ENCODE measurements around the gene TNFSF9.
A peak's percentile ranks its signal among the peaks of the same experiment; 100 is the strongest.

Gene TNFSF9

DNA sequence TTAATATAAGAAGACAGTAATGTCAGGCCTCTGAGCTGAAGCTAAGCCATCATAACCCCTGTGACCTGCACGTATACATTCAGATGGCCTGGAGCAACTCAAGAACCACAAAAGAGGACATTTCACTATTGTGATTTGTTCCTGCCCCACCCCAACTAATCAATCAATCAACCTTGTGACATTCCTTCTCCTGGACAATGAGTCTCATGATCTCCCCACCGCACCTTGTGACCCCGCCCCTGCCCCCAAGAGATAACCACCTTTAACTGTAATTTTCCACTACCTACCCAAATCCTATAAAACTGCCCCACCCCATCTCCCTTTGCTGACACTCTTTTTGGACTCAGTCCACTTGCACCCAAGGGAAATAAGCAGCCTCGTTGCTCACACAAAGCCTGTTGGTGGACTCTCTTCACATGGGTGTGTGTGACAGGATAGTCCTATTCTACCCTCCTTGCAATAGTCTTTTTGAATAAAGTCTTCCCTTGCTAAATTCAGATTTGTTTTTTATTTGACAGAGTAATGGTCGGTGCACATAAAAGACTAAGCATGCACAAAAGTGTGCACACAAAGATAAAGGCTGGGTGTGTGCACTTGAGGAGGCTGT is 46.1 kb downstream of the TNFSF9 start:
- Histone ChIP-seq H3K36me3 (ENCODE audit: low read length) (no peaks in the 10 kb centered on the region), H4K20me1 (ENCODE audit: low read depth, low read length) (no peaks in the 10 kb centered on the region), H3K4me3 (ENCODE audit: insufficient read depth, low read length, poor library complexity, severe bottlenecking) (no peak overlapping the region), H3K79me2 (ENCODE audit: insufficient read depth, low read length) (no peaks in the 10 kb centered on the region), H3K27me3 (ENCODE audit: low read length) (no peaks in the 10 kb centered on the region), H3K9ac (ENCODE audit: low read length) (peak overlapping the region; percentile 63), H3F3A (ENCODE audit: insufficient read depth) (peaks cover 10% of the 10 kb centered on the region), H3K4me2 (ENCODE audit: low read depth, low read length, poor library complexity, severe bottlenecking) (peak overlapping the region; percentile 64), H2AFZ (ENCODE audit: low read depth, low read length, severe bottlenecking) (no peak overlapping the region), H3K9me2 (replicated peaks; ENCODE audit: insufficient read depth, low read length) (no peaks in the 10 kb centered on the region), H3K27ac (ENCODE audit: low read depth, low read length) (peak overlapping the region; percentile 98), H3K9me3 (ENCODE audit: insufficient read depth, low read length) (no peaks in the 10 kb centered on the region)
- TF ChIP-seq CTCF (IDR thresholded peaks at IDR 0.05; ENCODE audit: insufficient read depth, low read length, poor library complexity, severe bottlenecking) (no peak), EZH2phosphoT487 (conservative IDR thresholded peaks at IDR 0.05; ENCODE audit: low read length) (no peak)

- peak overlapping the region; percentile 98 for H3K27ac ChIP-seq (ENCODE audit: low read depth, low read length)
- no peaks in the 10 kb centered on the region for H3K79me2 ChIP-seq (ENCODE audit: insufficient read depth, low read length)
- H3K9ac ChIP-seq (ENCODE audit: low read length) = peak overlapping the region; percentile 63
These were observed 46.8 kb downstream of the TNFSF9 start for GRCh38 chr19:6577476-6578125.

DNA sequence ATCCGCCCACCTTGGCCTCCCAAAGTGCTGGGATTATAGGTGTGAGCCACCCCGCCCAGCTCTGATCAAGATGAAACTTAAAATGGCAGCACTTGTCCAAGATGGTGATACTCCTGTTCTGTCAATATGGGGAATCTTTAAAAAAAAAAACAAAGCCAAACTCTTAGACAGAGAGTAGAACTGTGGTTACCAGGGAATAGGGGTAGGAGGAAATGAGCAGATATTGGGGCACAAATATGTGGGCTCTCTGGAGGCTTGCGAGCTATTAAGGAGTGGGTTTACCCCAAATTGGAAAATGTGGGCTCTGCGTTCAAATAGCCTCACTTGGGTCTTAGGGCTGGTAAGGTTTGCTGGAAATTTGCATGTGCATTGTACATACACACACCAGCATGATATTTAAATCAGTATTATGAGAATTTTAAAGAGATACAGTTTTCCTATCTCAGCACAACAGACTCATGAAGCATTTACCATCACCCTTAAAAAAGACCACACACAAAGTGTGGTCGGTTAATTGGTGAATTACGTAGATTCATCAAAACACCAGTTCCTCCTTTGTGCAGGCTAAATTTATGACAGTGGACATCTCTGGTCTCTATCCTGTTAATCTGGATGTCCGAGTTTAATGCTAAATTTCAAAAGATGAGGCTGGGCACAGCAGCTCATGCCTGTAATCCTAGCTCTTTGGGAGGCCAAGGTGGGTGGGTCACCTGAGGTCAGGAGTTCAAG is 48.8 kb downstream of the TNFSF9 start:
- Histone ChIP-seq H3K27me3 (ENCODE audit: low read length) (no peaks in the 10 kb centered on the region), H2AFZ (ENCODE audit: low read depth, low read length, severe bottlenecking) (no peak overlapping the region), H4K20me1 (ENCODE audit: low read depth, low read length) (no peaks in the 10 kb centered on the region), H3K4me2 (ENCODE audit: low read depth, low read length, poor library complexity, severe bottlenecking) (no peak overlapping the region), H3K27ac (ENCODE audit: low read depth, low read length) (no peak overlapping the region), H3K9me2 (replicated peaks; ENCODE audit: insufficient read depth, low read length) (no peaks in the 10 kb centered on the region), H3K4me3 (ENCODE audit: insufficient read depth, low read length, poor library complexity, severe bottlenecking) (no peak overlapping the region), H3K9me3 (ENCODE audit: insufficient read depth, low read length) (no peaks in the 10 kb centered on the region), H3K9ac (ENCODE audit: low read length) (no peak overlapping the region), H3K79me2 (ENCODE audit: insufficient read depth, low read length) (no peaks in the 10 kb centered on the region), H3F3A (ENCODE audit: insufficient read depth) (peaks cover 10% of the 10 kb centered on the region), H3K36me3 (ENCODE audit: low read length) (no peaks in the 10 kb centered on the region)
- no peak for TF ChIP-seq EZH2phosphoT487 (conservative IDR thresholded peaks at IDR 0.05; ENCODE audit: low read length)
- no peak for TF ChIP-seq CTCF (IDR thresholded peaks at IDR 0.05; ENCODE audit: insufficient read depth, low read length, poor library complexity, severe bottlenecking)

More at GRCh38 chr19:6577476-6578125, 46.8 kb downstream of the TNFSF9 start:
- Histone ChIP-seq H3K27me3 (ENCODE audit: low read length) (no peaks in the 10 kb centered on the region), H4K20me1 (ENCODE audit: low read depth, low read length) (no peaks in the 10 kb centered on the region), H3K4me2 (ENCODE audit: low read depth, low read length, poor library complexity, severe bottlenecking) (peak overlapping the region; percentile 64), H3K4me3 (ENCODE audit: insufficient read depth, low read length, poor library complexity, severe bottlenecking) (no peak overlapping the region), H2AFZ (ENCODE audit: low read depth, low read length, severe bottlenecking) (no peak overlapping the region), H3K9me3 (ENCODE audit: insufficient read depth, low read length) (no peaks in the 10 kb centered on the region), H3F3A (ENCODE audit: insufficient read depth) (peaks cover 10% of the 10 kb centered on the region), H3K36me3 (ENCODE audit: low read length) (no peaks in the 10 kb centered on the region), H3K9me2 (replicated peaks; ENCODE audit: insufficient read depth, low read length) (no peaks in the 10 kb centered on the region)
- no peak for TF ChIP-seq CTCF (IDR thresholded peaks at IDR 0.05; ENCODE audit: insufficient read depth, low read length, poor library complexity, severe bottlenecking)
- no peak for TF ChIP-seq EZH2phosphoT487 (conservative IDR thresholded peaks at IDR 0.05; ENCODE audit: low read length)

Data from SU-DHL-6 (cell line).